HG02852 (cell line): ENCODE measurements around the gene GRID1.
"Not testable (repeated sequence)": the region's sequence is repeated elsewhere in the genome, so short reads cannot be mapped to it uniquely, and the experiment has no call there.

Source experiments
- ATAC-seq: cut with Tn5 transposase; IDR thresholded peaks from one replicate; pipeline ENCODE4 v1.9.1; 2021; ENCODE audit warnings: mild to moderate bottlenecking, moderate library complexity; ENCODE audit not compliant: unreplicated experiment

Gene GRID1

GRCh38 chr10:86099542-86100334, 266.9 kb downstream of the GRID1 start:
- no peak for ATAC-seq

- no peak for ATAC-seq
Observed at GRCh38 chr10:86098187-86098881, 268.3 kb downstream of the GRID1 start.

DNA sequence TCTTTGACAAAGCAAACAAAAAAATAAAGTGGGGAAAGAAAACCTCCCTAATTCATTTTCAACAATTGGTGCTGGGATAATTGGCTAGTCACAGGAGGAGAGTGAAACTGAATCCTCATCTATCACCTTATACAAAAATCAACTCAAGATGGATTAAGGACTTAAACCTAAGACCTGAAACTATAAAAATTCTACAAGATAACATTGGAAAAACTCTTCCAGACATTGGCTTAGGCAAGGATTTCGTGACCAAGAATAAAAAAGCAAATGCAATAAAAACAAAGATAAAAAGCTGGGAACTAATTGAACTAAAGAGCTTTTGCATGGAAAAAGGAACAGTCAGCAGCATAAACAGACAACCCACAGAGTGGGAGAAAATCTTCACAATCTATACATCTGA, 271.5 kb downstream of the GRID1 start:
- ATAC-seq: not testable (repeated sequence)

- ATAC-seq: not testable (repeated sequence)
Observed at GRCh38 chr10:86092311-86092710, 274.3 kb downstream of the GRID1 start.

DNA sequence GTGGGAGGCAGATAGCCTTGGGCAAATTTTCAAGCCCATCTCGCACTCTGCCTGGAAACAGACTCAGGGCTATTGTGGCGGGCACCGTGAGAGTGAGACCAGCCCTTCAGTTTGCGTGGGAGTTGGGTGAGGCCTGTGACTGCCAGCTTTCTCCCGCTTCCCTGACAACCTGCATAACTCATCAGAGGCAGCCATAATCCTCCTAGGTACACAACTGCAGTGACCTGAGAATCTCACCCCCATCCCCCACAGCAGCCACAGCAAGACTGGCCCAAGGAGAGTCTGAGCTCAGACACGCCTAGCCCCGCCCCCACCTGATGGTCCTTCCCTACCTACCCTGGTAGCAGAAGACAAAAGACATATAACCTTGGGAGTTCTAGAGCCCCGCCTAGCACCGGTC, 275.4 kb downstream of the GRID1 start:
- ATAC-seq: no peak

GRCh38 chr10:86090807-86091206, 275.8 kb downstream of the GRID1 start:
- ATAC-seq: no peak

DNA sequence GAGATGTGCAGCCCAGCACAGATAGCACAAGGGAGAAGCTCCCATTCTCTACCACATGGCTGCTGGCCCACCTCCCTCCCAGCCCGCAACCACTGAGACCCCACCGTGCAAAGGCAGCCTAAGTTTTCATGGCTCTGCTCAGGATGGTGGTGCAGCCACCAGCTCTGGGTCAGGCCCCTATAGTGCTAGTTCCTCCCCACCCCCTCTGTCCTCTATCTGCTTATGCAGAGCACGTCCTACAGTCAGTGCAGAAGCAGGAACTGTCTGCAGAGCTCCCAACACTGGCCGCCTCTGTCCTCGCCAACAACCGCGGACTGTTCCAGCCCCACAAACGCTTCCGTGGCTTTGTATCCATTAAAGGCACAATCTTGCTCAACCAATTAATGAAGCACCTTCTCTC, 278.9 kb downstream of the GRID1 start:
- ATAC-seq: no peak

DNA sequence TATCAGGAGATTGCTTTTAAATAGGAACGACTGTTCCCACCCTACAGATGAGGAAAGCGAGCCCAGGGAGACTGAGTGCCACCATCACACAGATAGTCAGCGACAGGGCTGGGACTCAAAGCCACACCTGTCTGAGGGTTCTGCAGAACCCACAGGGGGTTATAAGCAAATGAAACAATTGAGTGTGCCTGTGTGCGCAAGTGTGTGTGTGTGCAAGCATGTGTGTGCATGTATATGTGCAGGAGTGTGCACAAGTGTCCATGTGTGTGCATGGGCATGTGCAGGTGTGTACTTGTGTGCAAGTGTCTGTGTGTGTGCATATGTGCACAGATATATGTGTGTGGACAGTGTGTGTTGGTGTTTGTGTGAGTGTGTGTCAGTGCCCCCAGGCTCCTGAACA, 280.2 kb downstream of the GRID1 start:
- ATAC-seq: no peak

GRCh38 chr10:86085686-86086085, 280.9 kb downstream of the GRID1 start:
- no peak for ATAC-seq

DNA sequence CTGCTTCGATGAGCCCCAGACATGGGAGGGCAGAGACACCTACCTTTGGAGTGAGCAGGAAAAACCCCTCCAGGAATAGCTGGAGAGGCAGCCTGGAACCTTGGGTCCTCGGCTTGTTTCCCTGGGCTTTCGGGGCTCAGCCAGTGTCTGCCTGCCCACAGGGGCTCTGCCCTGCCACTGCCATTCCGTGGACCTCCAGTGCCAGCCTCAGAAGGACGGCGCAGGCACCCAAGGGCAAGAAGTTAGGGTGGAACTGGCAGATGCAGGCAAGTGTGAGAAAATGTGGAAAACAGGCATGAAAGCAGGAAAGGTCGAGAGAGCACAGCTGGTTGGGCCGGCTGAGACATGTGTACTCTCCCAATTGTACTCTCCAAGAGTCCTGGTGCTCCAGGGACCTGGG, 281.5 kb downstream of the GRID1 start:
- ATAC-seq: no peak

GRCh38 chr10:86084585-86084984, 282.0 kb downstream of the GRID1 start:
- ATAC-seq: no peak

GRCh38 chr10:86083664-86084175, 282.9 kb downstream of the GRID1 start:
- ATAC-seq: no peak

- no peak for ATAC-seq
Observed at GRCh38 chr10:86083206-86083605, 283.4 kb downstream of the GRID1 start.

GRCh38 chr10:86082556-86082955, 284.0 kb downstream of the GRID1 start:
- ATAC-seq: no peak

GRCh38 chr10:86079088-86079487, 287.5 kb downstream of the GRID1 start:
- no peak for ATAC-seq

DNA sequence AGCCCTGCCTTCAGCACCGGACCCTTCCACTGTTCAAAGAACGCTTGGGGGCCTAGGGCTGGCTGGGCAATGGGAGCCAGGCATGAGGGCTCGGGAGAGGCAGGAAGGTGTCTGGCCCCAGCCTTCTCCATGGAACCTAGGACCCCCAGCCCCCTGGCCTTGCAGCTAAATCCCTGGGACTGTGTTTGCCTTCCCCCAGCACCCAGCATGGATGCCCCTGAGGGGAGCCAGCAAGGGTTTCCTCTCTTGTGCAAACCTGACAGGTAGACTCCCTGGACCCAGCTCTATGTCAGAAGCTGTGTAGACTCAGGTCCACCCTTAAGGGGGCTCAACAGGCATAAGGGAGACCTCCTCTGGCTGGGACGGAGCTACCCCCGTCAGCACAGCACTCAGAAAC, 288.0 kb downstream of the GRID1 start:
- ATAC-seq: no peak

GRCh38 chr10:86077871-86078638, 288.5 kb downstream of the GRID1 start:
- ATAC-seq: no peak

DNA sequence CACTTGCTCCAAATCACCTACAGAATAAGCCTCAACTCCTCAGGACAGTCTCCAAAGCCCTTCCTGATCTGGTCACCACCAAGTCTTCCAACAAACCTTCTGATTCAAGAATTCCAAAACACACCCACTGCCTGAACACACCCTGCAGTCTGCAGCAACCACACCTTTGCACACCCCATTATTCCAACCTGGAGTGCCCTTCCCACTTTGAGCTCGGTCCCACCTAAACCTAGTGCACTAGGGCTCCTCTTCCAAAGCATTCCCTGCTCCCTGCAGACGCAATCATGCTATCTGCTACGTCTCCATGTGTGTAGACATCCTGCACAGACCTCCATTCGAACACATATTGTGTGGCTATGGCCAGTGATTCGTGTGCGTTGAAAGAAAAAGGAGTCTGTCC, 289.3 kb downstream of the GRID1 start:
- ATAC-seq: no peak

- not testable (repeated sequence) for ATAC-seq
Observed at GRCh38 chr10:86076497-86076896, 290.1 kb downstream of the GRID1 start.

DNA sequence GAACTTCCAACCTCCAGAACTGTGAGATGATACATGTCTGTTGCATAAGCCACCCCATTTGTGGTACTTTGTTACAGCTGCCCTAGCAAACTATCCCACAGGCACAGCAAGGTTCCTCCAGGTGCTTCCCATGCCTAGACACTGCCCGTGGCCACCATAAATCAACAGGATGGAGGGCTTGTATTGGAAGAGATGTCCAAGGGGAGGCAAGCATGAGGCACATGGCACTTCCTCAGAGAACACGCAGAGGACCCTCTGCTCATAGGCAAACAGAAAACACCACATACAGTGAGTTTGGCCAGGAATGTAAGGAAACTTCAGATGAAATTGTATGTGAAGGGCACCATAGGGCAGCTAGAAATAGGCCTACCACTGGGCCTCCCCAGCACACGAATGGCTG, 291.1 kb downstream of the GRID1 start:
- ATAC-seq: no peak

DNA sequence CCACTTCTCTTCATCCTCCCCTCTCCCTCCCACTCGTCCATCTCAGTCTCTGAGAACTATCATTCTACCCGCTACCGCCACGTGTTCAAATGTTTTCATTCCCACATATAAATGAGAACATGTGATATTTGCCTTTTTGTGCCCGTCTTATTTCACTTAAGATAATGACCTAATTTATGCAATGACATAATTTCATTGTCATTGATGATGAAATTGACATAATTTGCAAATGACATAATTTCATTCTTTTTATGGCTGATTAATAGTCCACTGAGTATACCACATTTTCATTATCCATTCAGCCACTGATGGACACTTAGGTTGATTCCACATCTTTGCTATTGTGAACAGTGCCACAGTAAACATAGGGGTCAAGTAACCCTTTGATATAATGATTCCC, 292.3 kb downstream of the GRID1 start:
- ATAC-seq: no peak
